GM12878 (cell line): ENCODE data around the gene SSUH2.

Source experiments
- CBX5 ChIP-seq: sonication (generic); IDR thresholded peaks from 2 replicates; pipeline ENCODE4 v1.6.1; 2016; ENCODE audit warnings: low read depth, moderate library complexity, mild to moderate bottlenecking, inconsistent platforms
- JUND ChIP-seq: IDR thresholded peaks from 2 replicates; pipeline ENCODE4 v1.6.1; 2012; ENCODE audit warnings: low read depth, mild to moderate bottlenecking, low read length, improper control_type of control experiment, moderate library complexity
- POLR2A ChIP-seq: IDR thresholded peaks from 2 replicates; pipeline ENCODE4 v1.6.1; 2011; ENCODE audit warnings: low read depth, mild to moderate bottlenecking, low read length
- POLR2AphosphoS2 ChIP-seq: IDR thresholded peaks from 2 replicates; pipeline ENCODE4 v1.6.1; 2011; ENCODE audit warnings: low read depth, mild to moderate bottlenecking, low read length, improper control_type of control experiment, moderate library complexity
- SREBF1 ChIP-seq: IDR thresholded peaks from 2 replicates; pipeline ENCODE4 v1.6.1; 2012; ENCODE audit warnings: mild to moderate bottlenecking, low read length

GRCh38 chr3:8663177-8664061, 18.8 kb upstream of the SSUH2 start:
- TF ChIP-seq POLR2AphosphoS2 (no peak), CBX5 (no peak), JUND (no peak), SREBF1 (no peak), POLR2A (no peak)
